A549 (cell line): ENCODE results near the gene SLC30A1. TPM values are rescaled to one million over a fixed set of nuclear protein-coding genes. Genes with fewer than 3 reads are reported as not detected.

Experiments used
- ATAC-seq, 2 experiments: fragments of 200-7000 bp in 1 of 2; fragments of >200 bp in 1 of 2; cut with Nextera tagmentation in 1 of 2; cut with Tn5 transposase in 1 of 2; 3 replicates each; pipeline versions ENCODE4 v1.8.0 to v1.9.1; 2018 to 2020; ENCODE audit warnings: mild to moderate bottlenecking in 1 of 2, moderate library complexity in 1 of 2
- CTCF ChIA-PET: fragments of 300-600 bp; sonication (Branson Sonifier 250); formaldehyde crosslinking; extraction: SDS; loops from one replicate; lab custom pipeline; 2021; ENCODE audit warnings: antibody characterized with exemption, inconsistent platforms; lab: Yijun Ruan, JAX
- POLR2A ChIA-PET: fragments of 350-600 bp; formaldehyde crosslinking; extraction: SDS; loops from one replicate; lab custom pipeline; 2021; ENCODE audit warnings: antibody characterized with exemption, inconsistent platforms; lab: Yijun Ruan, JAX
- DNase-seq, 2 experiments: peaks; one replicate each; pipeline versions ENCODE4 v3.0.0 to v3.0.0-alpha.2; 2011 to 2016; ENCODE audit warnings: low read depth in 1 of 2, low spot score in 1 of 2
- FAIRE-seq: peaks from 2 replicates; lab custom pipeline; 2011; peaks lifted over from hg19 to GRCh38; lab: Jason Lieb, UNC
- H3K27ac ChIP-seq, 2 experiments: fragments of >200 bp; sonication (Bioruptor Twin); formaldehyde crosslinking; 3 replicates each; pipeline ENCODE4 v1.5.1; 2016 to 2017
- H3K4me1 ChIP-seq: fragments of >200 bp; sonication (Bioruptor Twin); formaldehyde crosslinking; 3 replicates; pipeline ENCODE4 v1.6.1; 2016
- H3K4me2 ChIP-seq: fragments of >200 bp; sonication (Bioruptor Twin); formaldehyde crosslinking; 3 replicates; pipeline ENCODE4 v1.6.1; 2016
- H3K4me3 ChIP-seq: fragments of >200 bp; sonication (Bioruptor Twin); formaldehyde crosslinking; 3 replicates; pipeline ENCODE4 v1.5.1; 2016
- H3K9me3 ChIP-seq: fragments of >200 bp; sonication (Bioruptor Twin); formaldehyde crosslinking; 3 replicates; pipeline ENCODE4 v1.6.1; 2016
- BCL3 ChIP-seq: fragments of >200 bp; sonication (Bioruptor Twin); formaldehyde crosslinking; IDR thresholded peaks from 3 replicates; pipeline ENCODE4 v1.6.1; 2016
- BHLHE40 ChIP-seq: IDR thresholded peaks from 2 replicates; pipeline ENCODE4 v1.6.1; 2012; ENCODE audit warnings: low read depth, low read length, inconsistent platforms
- CBX2 ChIP-seq: fragments of 200-600 bp; sonication (generic); IDR thresholded peaks from 2 replicates; pipeline ENCODE4 v1.6.1; 2016; ENCODE audit warnings: low read depth, mild to moderate bottlenecking, borderline replicate concordance
- CBX8 ChIP-seq: fragments of 200-600 bp; sonication (generic); IDR thresholded peaks from 2 replicates; pipeline ENCODE4 v1.6.1; 2016
- CHD2 ChIP-seq: fragments of 150-350 bp; IDR thresholded peaks from 2 replicates; pipeline ENCODE4 v1.6.1; 2014; ENCODE audit warnings: low read length; ENCODE audit not compliant: partially characterized antibody
- EHF ChIP-seq: fragments of 250-450 bp; sonication (Bioruptor Pico); IDR thresholded peaks from 2 replicates; pipeline ENCODE4 v1.5.0; 2020; ENCODE audit warnings: mild to moderate bottlenecking
- EHMT2 ChIP-seq: fragments of 200-600 bp; sonication (generic); IDR thresholded peaks from 2 replicates; pipeline ENCODE4 v1.6.1; 2016; ENCODE audit warnings: antibody characterized with exemption, low read depth, mild to moderate bottlenecking, moderate library complexity
- EP300 ChIP-seq, 2 experiments: fragments of >200 bp; sonication (Bioruptor Twin); formaldehyde crosslinking; IDR thresholded peaks; 2 replicates in 1 of 2; 3 replicates in 1 of 2; pipeline ENCODE4 v1.6.1; 2016 to 2017
- FOSB ChIP-seq: fragments of 250-450 bp; sonication (Bioruptor Pico); IDR thresholded peaks from 2 replicates; pipeline ENCODE4 v1.5.0; 2020; ENCODE audit warnings: mild to moderate bottlenecking, moderate library complexity
- FOSL2 ChIP-seq, 2 experiments: fragments of 450-650 bp in 1 of 2; fragments of >200 bp in 1 of 2; sonication (Bioruptor Twin) in 1 of 2; formaldehyde crosslinking; IDR thresholded peaks; 2 replicates each; pipeline versions ENCODE4 v1.5.0 to v1.6.1; 2016 to 2020; ENCODE audit warnings: mild to moderate bottlenecking in 1 of 2, moderate library complexity in 1 of 2
- HDAC2 ChIP-seq: fragments of 200-600 bp; sonication (generic); IDR thresholded peaks from 2 replicates; pipeline ENCODE4 v1.6.1; 2016
- PBX3 ChIP-seq: IDR thresholded peaks from 2 replicates; pipeline ENCODE4 v1.6.1; 2012
- RAD21 ChIP-seq, 2 experiments: fragments of >200 bp in 1 of 2; sonication (Bioruptor Twin) in 1 of 2; formaldehyde crosslinking in 1 of 2; IDR thresholded peaks in 1 of 2; conservative IDR thresholded peaks in 1 of 2; 2 replicates in 1 of 2; 3 replicates in 1 of 2; pipeline ENCODE4 v1.6.1; 2012 to 2018; ENCODE audit warnings: inconsistent platforms in 1 of 2
- RCOR1 ChIP-seq: fragments of 150-350 bp; IDR thresholded peaks from 2 replicates; pipeline ENCODE4 v1.6.1; 2014; ENCODE audit warnings: antibody characterized with exemption, low read length, low read depth
- REST ChIP-seq: fragments of 200-600 bp; sonication (generic); IDR thresholded peaks from 2 replicates; pipeline ENCODE4 v1.6.1; 2016; ENCODE audit warnings: antibody characterized with exemption, mild to moderate bottlenecking, moderate library complexity
- ZNF302 ChIP-seq: fragments of 250-450 bp; sonication (Bioruptor Pico); IDR thresholded peaks from 2 replicates; pipeline ENCODE4 v1.9.0; 2021; ENCODE audit warnings: inconsistent platforms, mild to moderate bottlenecking, moderate library complexity
- WGBS: methylation state at CpG from one replicate; pipeline ENCODE4 v1.1.6; 2017; ENCODE audit errors: missing lambda C conversion rate; 5-methylcytosine and 5-hydroxymethylcytosine counted together
- polyA plus RNA-seq, 4 experiments: library from polyadenylated mRNA; depleted of rRNA in 3 of 4; stranded (reverse); fragments of >200 nt; fragmentation: RNase III in 1 of 4; extraction: RNeasy Plus Mini Kit Qiagen cat#74134 plus additional on column Dnase treatment in 1 of 4; gene quantifications; 2 replicates in 3 of 4; 3 replicates in 1 of 4; pipeline ENCODE4 v1.2.3, GENCODE V29; 2011 to 2017

Gene SLC30A1
- polyA plus RNA-seq, 2 of the 4 experiments (the other 2 are of a cell fraction), result 20.6 to 27.0 TPM

- TF ChIP-seq ZNF302 (CRISPR knock-in tag) (no peak), EHMT2 (no peak), CHD2 (no peak), HDAC2 (no peak), PBX3 (no peak), EHF (CRISPR knock-in tag) (no peak), RCOR1 (no peak), FOSL2 (IDR thresholded peaks at IDR 0.05) (no peak), FOSL2 (CRISPR knock-in tag; IDR thresholded peaks at IDR 0.05) (no peak)
Observed at GRCh38 chr1:211527006-211527405, 52.0 kb downstream of the SLC30A1 start (continued).

GRCh38 chr1:211526101-211526500 lies 52.9 kb downstream of the SLC30A1 start:
- DNase-seq, result no peak
- CTCF ChIA-PET, result interaction anchor here (3.6 to 6.4 kb wide), 2 partner anchors 11 to 129 kb away, joined by 16 to 49 read pairs; no protein-coding TSS in a partner anchor

GRCh38 chr1:211525101-211525676 lies 53.8 kb downstream of the SLC30A1 start:
- TF ChIP-seq REST (no peak), HDAC2 (no peak), BCL3 (no peak), CBX2 (no peak), FOSB (no peak), EHF (CRISPR knock-in tag) (no peak), EP300 (IDR thresholded peaks at IDR 0.05) (no peak), BHLHE40 (no peak)
- TF ChIP-seq, all 56 proteins: peak for 0
- no peak overlapping the region for H3K27ac ChIP-seq
- FAIRE-seq, result no peak
- peaks cover 9% of the 10 kb centered on the region; the same call in 2 of the 3 replicates for H3K4me1 ChIP-seq
- no peak for ATAC-seq
- ChIA-PET CTCF (interaction anchor here (1.0 to 6.4 kb wide), 5 partner anchors 11 to 202 kb away, joined by 3 to 49 read pairs (median 4); no protein-coding TSS in a partner anchor), POLR2A (no interaction called here)
- H3K4me2 ChIP-seq, result no peak overlapping the region
- H3K9me3 ChIP-seq, result no peaks in the 10 kb centered on the region
- WGBS, result 93% methylated on average over 9 of the region's 9 CpGs
- DNase-seq, result no peak
- H3K4me3 ChIP-seq, result no peak overlapping the region

More at GRCh38 chr1:211526101-211526500, 52.9 kb downstream of the SLC30A1 start:
- TF ChIP-seq RAD21 (conservative IDR thresholded peaks at IDR 0.05 in 1 of 2, IDR thresholded peaks at IDR 0.05 in 1 of 2) (no peak), CBX8 (no peak), CHD2 (no peak)
- Histone ChIP-seq H3K27ac (no peak overlapping the region), H3K4me3 (no peak overlapping the region), H3K4me1 (peaks cover 9% of the 10 kb centered on the region; the same call in 2 of the 3 replicates), H3K9me3 (no peaks in the 10 kb centered on the region), H3K4me2 (no peak overlapping the region)
- FAIRE-seq, result no peak
- no peak for ATAC-seq
- POLR2A ChIA-PET, result no interaction called here
- 26% methylated on average over 1 of the region's 1 CpG for WGBS
